H1 (cell line): Measurements from ENCODE around the gene ZDHHC24. TPM values are rescaled to one million over a fixed set of nuclear protein-coding genes. Genes with fewer than 3 reads are reported as not detected.

Experiments
- CTCF ChIA-PET: fragments of 300-600 bp; sonication (Branson Sonifier 250); formaldehyde crosslinking; loops from one replicate; lab custom pipeline; 2021; ENCODE audit not compliant: partially characterized antibody; lab: Charles Lee
- POLR2A ChIA-PET: fragments of 300-600 bp; sonication (Branson Sonifier 250); formaldehyde crosslinking; loops from one replicate; lab custom pipeline; 2021; ENCODE audit warnings: inconsistent platforms; ENCODE audit not compliant: partially characterized antibody; lab: Charles Lee
- DNase-seq, 2 experiments: peaks; one replicate each; pipeline versions ENCODE4 v3.0.0 to v3.0.0-alpha.2; 2010 to 2022; ENCODE audit warnings: low spot score in 2 of 2, low read depth in 1 of 2, mixed read lengths in 1 of 2
- FAIRE-seq: peaks from 2 replicates; lab custom pipeline; 2011; peaks lifted over from hg19 to GRCh38; lab: Jason Lieb, UNC
- H2AFZ ChIP-seq: 2 replicates; pipeline ENCODE4 v1.8.1; 2012; ENCODE audit warnings: low read length, inconsistent platforms
- H2AK5ac ChIP-seq: 2 replicates; pipeline ENCODE4 v1.6.1; 2013; ENCODE audit warnings: low read depth, low read length
- H2BK120ac ChIP-seq: replicated peaks from 2 replicates; pipeline ENCODE3; 2013; ENCODE audit warnings: low read depth, low read length, inconsistent platforms
- H2BK12ac ChIP-seq: 2 replicates; pipeline ENCODE4 v1.6.1; 2013; ENCODE audit warnings: low read depth, low read length
- H2BK15ac ChIP-seq: 2 replicates; pipeline ENCODE4 v1.6.1; 2013; ENCODE audit warnings: low read length
- H2BK20ac ChIP-seq: 2 replicates; pipeline ENCODE4 v1.6.1; 2013; ENCODE audit warnings: low read length
- H2BK5ac ChIP-seq: 2 replicates; pipeline ENCODE4 v1.6.1; 2013; ENCODE audit warnings: low read depth, low read length
- H3K14ac ChIP-seq: 2 replicates; pipeline ENCODE4 v1.6.1; 2013; ENCODE audit warnings: inconsistent platforms; ENCODE audit not compliant: insufficient read length
- H3K18ac ChIP-seq: 2 replicates; pipeline ENCODE4 v1.6.1; 2013; ENCODE audit warnings: low read length; ENCODE audit errors: extremely low read depth
- H3K23ac ChIP-seq: 2 replicates; pipeline ENCODE4 v1.6.1; 2013; ENCODE audit warnings: inconsistent platforms; ENCODE audit not compliant: insufficient read length
- H3K23me2 ChIP-seq: 2 replicates; pipeline ENCODE4 v1.6.1; 2013; ENCODE audit warnings: low read depth, low read length
- H3K27ac ChIP-seq: 2 replicates; pipeline ENCODE4 v1.6.1; 2011; ENCODE audit warnings: low read depth, low read length, inconsistent platforms
- H3K27me3 ChIP-seq, 4 experiments: replicated peaks in 1 of 4; 1 replicate in 1 of 4; 2 replicates in 3 of 4; pipeline versions ENCODE4 v1.6.1 to v1.8.1; 2011 to 2013; ENCODE audit warnings: low read length in 3 of 4, mild to moderate bottlenecking in 3 of 4, inconsistent platforms in 2 of 4, mixed read lengths in 2 of 4, moderate library complexity in 1 of 4; ENCODE audit not compliant: control insufficient read depth in 3 of 4, insufficient read depth in 3 of 4; ENCODE audit errors: extremely low read depth in 1 of 4
- H3K36me3 ChIP-seq, 4 experiments: 2 replicates each; pipeline versions ENCODE4 v1.6.1 to v1.8.1; 2011 to 2013; ENCODE audit warnings: mild to moderate bottlenecking in 4 of 4, low read length in 3 of 4, moderate library complexity in 2 of 4, control low read depth in 1 of 4, inconsistent platforms in 1 of 4; ENCODE audit not compliant: insufficient read depth in 4 of 4, control insufficient read depth in 2 of 4
- H3K4ac ChIP-seq: replicated peaks from 2 replicates; pipeline ENCODE3; 2013; ENCODE audit warnings: low read length, low read depth, mixed read lengths, inconsistent platforms; ENCODE audit not compliant: insufficient read length
- H3K4me1 ChIP-seq, 4 experiments: replicated peaks in 1 of 4; 1 replicate in 1 of 4; 2 replicates in 3 of 4; pipeline versions ENCODE4 v1.6.1 to v1.8.1; 2011 to 2013; ENCODE audit warnings: low read length in 3 of 4, inconsistent platforms in 2 of 4, mixed read lengths in 1 of 4; ENCODE audit not compliant: insufficient read depth in 4 of 4, control insufficient read depth in 3 of 4
- H3K4me2 ChIP-seq, 2 experiments: 2 replicates each; pipeline versions ENCODE4 v1.6.1 to v1.8.1; 2011 to 2013; ENCODE audit warnings: low read depth in 2 of 2, low read length in 2 of 2, control low read depth in 1 of 2, inconsistent platforms in 1 of 2, mild to moderate bottlenecking in 1 of 2; ENCODE audit not compliant: insufficient read depth in 1 of 2
- H3K4me3 ChIP-seq, 4 experiments: fragments of 200-600, 300-600 bp in 1 of 4; sonication (generic), shearing (Covaris generic), sonication (Bioruptor Twin) in 1 of 4; 2 replicates each; pipeline versions ENCODE4 v1.5.1 to v1.8.1; 2011 to 2016; ENCODE audit warnings: low read length in 4 of 4, low read depth in 3 of 4, control low read depth in 2 of 4, inconsistent platforms in 2 of 4, mild to moderate bottlenecking in 2 of 4, mixed read lengths in 1 of 4, moderate library complexity in 1 of 4; ENCODE audit not compliant: insufficient read depth in 2 of 4; ENCODE audit errors: extremely low read depth in 1 of 4
- H3K56ac ChIP-seq: replicated peaks from 2 replicates; pipeline ENCODE3; 2013; ENCODE audit warnings: low read depth, mild to moderate bottlenecking, mixed read lengths, low read length, inconsistent platforms; ENCODE audit not compliant: insufficient read length
- H3K79me1 ChIP-seq: 2 replicates; pipeline ENCODE4 v1.6.1; 2013; ENCODE audit warnings: low read depth, low read length, control low read depth
- H3K79me2 ChIP-seq, 2 experiments: 2 replicates each; pipeline versions ENCODE4 v1.6.1 to v1.8.1; 2012 to 2013; ENCODE audit warnings: low read length in 2 of 2, mild to moderate bottlenecking in 2 of 2, inconsistent platforms in 1 of 2; ENCODE audit not compliant: insufficient read depth in 2 of 2, control insufficient read depth in 1 of 2
- H3K9ac ChIP-seq, 4 experiments: replicated peaks in 1 of 4; 1 replicate in 1 of 4; 2 replicates in 3 of 4; pipeline versions ENCODE4 v1.6.1 to v1.8.1; 2011 to 2013; ENCODE audit warnings: low read depth in 3 of 4, low read length in 3 of 4, control low read depth in 2 of 4, mild to moderate bottlenecking in 2 of 4, moderate library complexity in 2 of 4, inconsistent platforms in 1 of 4; ENCODE audit errors: extremely low read depth in 1 of 4
- H3K9me3 ChIP-seq, 2 experiments: 2 replicates each; pipeline versions ENCODE4 v1.6.1 to v1.8.1; 2012 to 2013; ENCODE audit warnings: mild to moderate bottlenecking in 2 of 2, moderate library complexity in 2 of 2, control low read depth in 1 of 2, inconsistent platforms in 1 of 2, low read depth in 1 of 2, low read length in 1 of 2, mixed read lengths in 1 of 2; ENCODE audit not compliant: insufficient read depth in 2 of 2
- H4K20me1 ChIP-seq, 2 experiments: replicated peaks in 1 of 2; 2 replicates each; pipeline versions ENCODE3 to v1.8.1; 2011 to 2013; ENCODE audit warnings: inconsistent platforms in 2 of 2, low read length in 2 of 2, mild to moderate bottlenecking in 1 of 2; ENCODE audit not compliant: insufficient read depth in 2 of 2, control insufficient read depth in 1 of 2
- H4K5ac ChIP-seq: 2 replicates; pipeline ENCODE4 v1.6.1; 2013; ENCODE audit warnings: low read length, low read depth, mixed read lengths, inconsistent platforms; ENCODE audit not compliant: insufficient read length
- H4K8ac ChIP-seq: 2 replicates; pipeline ENCODE4 v1.8.0; 2013; ENCODE audit warnings: mild to moderate bottlenecking, moderate library complexity, low read length, inconsistent platforms; ENCODE audit not compliant: insufficient read depth; ENCODE audit errors: extremely low read depth
- H4K91ac ChIP-seq: replicated peaks from 2 replicates; pipeline ENCODE3; 2013; ENCODE audit warnings: low read length, mixed read lengths, inconsistent platforms; ENCODE audit not compliant: insufficient read length
- ASH2L ChIP-seq: fragments of 200-600, 300-600 bp; sonication (generic); IDR thresholded peaks from one replicate; pipeline ENCODE4 v1.7.1; 2017; ENCODE audit warnings: low read length
- BRCA1 ChIP-seq: IDR thresholded peaks from 2 replicates; pipeline ENCODE4 v1.6.1; 2012; ENCODE audit warnings: low read depth, low read length, improper control_type of control experiment
- CTBP2 ChIP-seq: IDR thresholded peaks from 2 replicates; pipeline ENCODE4 v1.7.0; 2011; ENCODE audit warnings: borderline replicate concordance, mild to moderate bottlenecking, moderate library complexity, mixed read lengths, low read length; ENCODE audit not compliant: insufficient read depth, insufficient read length
- CTCF ChIP-seq, 3 experiments: IDR thresholded peaks; 1 replicate in 2 of 3; 2 replicates in 1 of 3; pipeline versions ENCODE4 v1.5.1 to v1.6.1; 2011; ENCODE audit warnings: low read length in 3 of 3, mild to moderate bottlenecking in 3 of 3, inconsistent platforms in 2 of 3, low read depth in 1 of 3, moderate library complexity in 1 of 3; ENCODE audit not compliant: insufficient read depth in 1 of 3; ENCODE audit errors: control extremely low read depth in 1 of 3
- RFX5 ChIP-seq: IDR thresholded peaks from 2 replicates; pipeline ENCODE4 v1.6.1; 2011; ENCODE audit warnings: low read depth, low read length, improper control_type of control experiment, borderline replicate concordance
- RNF2 ChIP-seq: fragments of 200-900, 300-1000 bp; sonication (generic); IDR thresholded peaks from 2 replicates; pipeline ENCODE4 v1.7.1; 2016; ENCODE audit warnings: borderline replicate concordance, low read depth, mild to moderate bottlenecking, antibody characterized with exemption, low read length; ENCODE audit not compliant: poor library complexity, severe bottlenecking; ENCODE audit errors: missing control alignments
- SAP30 ChIP-seq: fragments of 300-600 bp; sonication (generic); IDR thresholded peaks from 2 replicates; pipeline ENCODE4 v1.7.1; 2012; ENCODE audit warnings: low read length, moderate library complexity, mild to moderate bottlenecking, inconsistent platforms; ENCODE audit not compliant: insufficient read depth, insufficient replicate concordance
- WGBS, 2 experiments: shearing (Covaris generic) in 1 of 2; methylation state at CpG; one replicate each; pipeline versions ENCODE4 v1.1.6 to v1.1.7; 2013 to 2015; ENCODE audit warnings: low lambda C conversion rate in 2 of 2, mixed read lengths in 2 of 2, inconsistent platforms in 1 of 2, low coverage in 1 of 2, missing lambda C conversion rate in 1 of 2; ENCODE audit not compliant: insufficient replicate concordance in 2 of 2, insufficient coverage in 1 of 2, insufficient read length in 1 of 2; ENCODE audit errors: extremely low coverage in 1 of 2, missing lambda C conversion rate in 1 of 2; 5-methylcytosine and 5-hydroxymethylcytosine counted together
- polyA plus RNA-seq, 7 experiments: library from polyadenylated mRNA; depleted of rRNA in 3 of 7; stranded (reverse) in 5 of 7; unstranded in 2 of 7; fragments of >200 nt in 5 of 7; fragments of 200-250 nt in 2 of 7; gene quantifications; 1 replicate in 5 of 7; 2 replicates in 1 of 7; 4 replicates in 1 of 7; pipeline versions ENCODE4 v1.2.1 to v1.2.3, GENCODE V29; 2011 to 2013; ENCODE audit warnings: missing spikeins in 2 of 7, mixed read lengths in 2 of 7
- total RNA-seq: library from RNA; stranded (reverse); fragmentation: NEBNext Ultra II Directional; extraction: Animal tissue kit (Norgen Biotek cat#: 25700); gene quantifications from 2 replicates; pipeline ENCODE4 v1.2.1, GENCODE V29; 2021
- TF ChIP-seq, protein P1 (sequence below): IDR thresholded peaks from 2 replicates; pipeline ENCODE4 v1.6.1; 2011; ENCODE audit warnings: low read depth, mild to moderate bottlenecking, low read length; ENCODE audit not compliant: insufficient read depth

The ZDHHC24 gene
- total and polyA plus RNA-seq, 2 of the 8 experiments (the other 6 are each of a cell fraction or from before 2014, with no cell fraction given): 8.4 to 9.7 TPM

GRCh38 chr11:66555416-66555815, 9.6 kb upstream of the ZDHHC24 start:
- no peak for FAIRE-seq
- Histone ChIP-seq H3K79me1 (no peaks in the 10 kb centered on the region), H2BK12ac (no peak overlapping the region), H3K4me1 (peaks cover 0 to 2% (median 0%) of the 10 kb centered on the region in 4 experiments; a peak in 1 of 7 replicates), H3K23me2 (no peaks in the 10 kb centered on the region), H3K36me3 (peaks cover 16 to 37% (median 28%) of the 10 kb centered on the region in 4 experiments), H3K9ac (no peak overlapping the region), H3K14ac (no peak overlapping the region), H2BK5ac (no peak overlapping the region), H2BK15ac (no peak overlapping the region), H3K79me2 (no peaks in the 10 kb centered on the region), H3K27ac (no peak overlapping the region), H2BK120ac (no peak overlapping the region), H3K4me3 (no peak overlapping the region), H4K8ac (no peak overlapping the region), H4K5ac (no peak overlapping the region), H2AK5ac (no peak overlapping the region), H4K91ac (no peak overlapping the region), H3K4me2 (no peak overlapping the region), H3K23ac (no peak overlapping the region), H2BK20ac (no peak overlapping the region), H3K56ac (no peak overlapping the region), H3K18ac (no peak overlapping the region), H3K9me3 (no peaks in the 10 kb centered on the region), H2AFZ (no peak overlapping the region), H3K27me3 (no peaks in the 10 kb centered on the region), H4K20me1 (peaks cover 0 to 5% of the 10 kb centered on the region in 2 experiments), H3K4ac (no peak overlapping the region)
- no peak for DNase-seq
- 88% methylated on average over 1 of the region's 3 CpGs; no CpG with 5 or more reads in 1 of the 2 experiments for WGBS, 2 experiments
- CTCF ChIA-PET: interaction anchor here (1.1 kb wide), 1 partner anchor 63 kb away, joined by 3 read pairs; no protein-coding TSS in a partner anchor
- TF ChIP-seq BRCA1 (no peak), CTCF (IDR thresholded peaks at IDR 0.05; ENCODE audit: control extremely low read depth in 1 of 3, insufficient read depth in 1 of 3, low read depth in 1 of 3, low read length in 3 of 3) (no peak), SAP30 (no peak), RFX5 (no peak), RNF2 (no peak), CTBP2 (no peak), ASH2L (no peak)
- TF ChIP-seq, protein P1, sequence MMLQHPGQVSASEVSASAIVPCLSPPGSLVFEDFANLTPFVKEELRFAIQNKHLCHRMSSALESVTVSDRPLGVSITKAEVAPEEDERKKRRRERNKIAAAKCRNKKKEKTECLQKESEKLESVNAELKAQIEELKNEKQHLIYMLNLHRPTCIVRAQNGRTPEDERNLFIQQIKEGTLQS: no peak
- POLR2A ChIA-PET: interaction anchor here (1.2 to 3.6 kb wide), 5 partner anchors 9 to 62 kb away, joined by 3 to 15 read pairs (median 4); partner anchors contain the start of genes ACTN3 and ZDHHC24
